Measurements from ENCODE around the gene CLDN9.

CLDN9 gene

DNA sequence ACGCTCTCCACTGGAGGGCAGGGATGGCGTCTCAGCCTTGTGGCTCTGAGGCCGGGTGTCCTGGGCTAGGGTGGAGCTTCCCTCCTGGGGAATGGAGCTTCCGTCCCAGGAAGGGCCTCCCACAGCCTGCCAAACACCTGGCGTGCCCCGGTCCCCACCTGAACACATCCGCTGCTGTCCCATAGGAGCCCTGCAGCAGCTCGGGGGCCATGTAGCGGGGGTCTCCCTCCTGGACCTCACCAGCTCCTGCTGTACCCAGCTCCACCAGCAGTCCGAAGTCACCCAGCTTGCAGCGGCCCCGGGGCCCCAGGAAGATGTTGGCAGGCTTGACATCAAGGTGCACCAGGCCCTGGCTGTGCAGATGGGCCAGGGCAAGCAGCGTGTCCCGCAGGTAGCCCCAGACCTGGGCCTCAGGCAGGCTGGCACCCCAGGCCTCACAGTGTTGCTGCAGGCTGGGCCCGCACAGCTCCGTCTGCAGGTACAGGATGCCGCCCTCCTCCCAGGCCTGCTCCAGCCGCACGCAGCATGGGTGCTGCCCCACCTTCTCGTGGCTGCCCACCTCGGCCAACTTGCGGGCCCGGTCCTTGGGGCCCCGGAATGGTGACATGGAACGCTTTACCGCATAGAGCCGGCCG lies 37.4 kb upstream of the CLDN9 start:
- no peak for DNase-seq

DNA sequence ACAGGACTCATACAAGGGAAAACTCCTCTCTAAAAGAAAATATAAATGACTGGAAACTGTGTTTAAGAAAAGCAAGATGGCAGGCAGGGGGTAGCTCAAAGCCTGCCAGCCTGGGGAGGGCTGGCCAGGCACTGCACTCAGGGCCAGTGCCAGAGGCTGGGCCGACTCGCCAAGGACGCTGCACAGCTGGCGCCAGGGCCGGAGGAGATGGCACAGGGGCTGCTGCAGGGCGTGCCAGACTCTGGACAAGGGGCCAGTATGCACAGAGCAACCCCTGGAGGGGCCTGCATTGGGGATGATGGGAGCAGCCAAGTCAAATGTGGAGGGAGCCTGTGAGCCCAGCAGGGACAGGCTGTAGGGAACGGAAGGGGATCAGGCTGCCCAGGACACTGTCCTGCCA lies 36.5 kb upstream of the CLDN9 start:
- no peak for DNase-seq

DNA sequence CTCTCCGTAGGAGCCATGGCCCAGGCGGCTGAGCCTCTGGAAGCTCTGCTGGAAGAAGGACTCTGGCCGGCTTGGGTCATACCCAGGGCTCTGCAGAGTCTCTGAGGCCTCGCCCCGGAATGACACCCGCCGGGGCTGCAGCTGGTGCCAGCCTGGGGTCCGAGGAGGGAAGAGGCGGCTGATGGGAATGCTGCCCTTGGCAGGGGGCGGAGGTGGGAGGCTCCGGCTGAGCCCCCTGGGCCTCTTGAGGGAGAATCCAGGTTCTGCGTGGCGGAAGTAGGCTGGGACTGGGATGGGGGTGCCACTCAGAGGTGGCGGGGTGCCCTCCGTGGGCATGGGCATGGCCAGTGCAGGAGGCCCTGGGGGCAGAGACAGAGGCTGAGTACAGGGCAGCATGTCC lies 36.0 kb upstream of the CLDN9 start:
- DNase-seq, result no peak

DNA sequence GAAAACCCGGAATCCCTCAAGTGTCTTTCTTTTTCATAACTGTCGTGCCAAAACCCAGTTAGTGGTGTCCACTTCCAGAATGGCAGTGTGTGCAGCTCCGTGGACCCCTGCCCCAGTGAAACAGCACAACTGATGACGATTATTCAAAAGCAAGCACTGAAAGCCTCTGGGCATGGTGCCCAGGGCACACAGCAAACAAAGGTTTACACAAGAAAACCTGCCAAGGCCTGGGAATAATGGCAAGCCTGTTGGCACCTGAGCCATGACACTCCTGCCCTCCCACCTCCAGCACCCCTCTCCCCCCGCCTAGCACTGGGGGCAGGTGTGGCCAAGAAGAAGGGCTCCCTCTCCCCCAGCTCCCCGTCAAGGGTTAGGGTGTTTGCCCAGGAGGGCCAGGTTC lies 35.3 kb upstream of the CLDN9 start:
- DNase-seq, result no peak

- DNase-seq, result peak; percentile 62
Measured at GRCh38 chr16:2979669-2980226, 33.0 kb upstream of the CLDN9 start.

GRCh38 chr16:2980227-2981176 lies 32.2 kb upstream of the CLDN9 start, which contains the start of gene PKMYT1:
Gene PKMYT1, minus strand, starts transcription at chr16:2980446. Its CDS starts 789 bp downstream, at chr16:2979657.
- peak; percentile 97 for DNase-seq

DNA sequence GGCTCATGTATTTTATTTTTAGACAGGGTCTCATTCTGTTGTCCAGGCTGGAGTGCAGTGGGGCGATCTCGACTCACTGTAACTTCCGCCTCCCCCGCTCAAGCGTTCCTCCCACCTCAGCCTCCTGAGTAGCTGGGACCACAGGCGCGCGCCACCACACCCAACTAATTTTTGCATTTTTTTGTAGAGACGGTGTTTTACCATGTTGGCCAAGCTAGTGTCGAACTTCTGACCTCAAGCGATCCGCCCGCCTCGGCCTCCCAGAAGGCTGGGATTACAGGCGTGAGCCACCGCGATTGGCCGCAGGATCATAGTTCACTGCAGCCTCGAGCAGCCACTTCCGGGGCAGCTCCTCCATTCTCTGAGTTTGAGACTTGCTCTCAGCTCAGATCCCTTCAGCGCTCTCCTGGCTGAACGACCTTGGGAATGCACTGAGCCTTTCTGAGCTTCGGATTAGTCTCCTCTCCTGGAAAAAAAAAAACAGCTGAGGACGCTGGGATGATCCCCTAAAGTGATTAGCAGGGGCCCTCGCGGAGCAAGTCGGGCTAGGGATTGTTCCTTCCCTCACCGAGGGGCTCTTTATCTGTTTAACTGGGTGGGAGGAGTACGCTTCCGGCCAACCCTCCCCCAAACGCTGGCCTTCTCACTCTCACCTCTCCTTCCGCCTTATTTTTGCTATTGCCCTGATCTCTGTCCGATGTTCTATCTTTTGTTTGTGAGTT lies 31.4 kb upstream of the CLDN9 start:
- DNase-seq, result no peak

DNA sequence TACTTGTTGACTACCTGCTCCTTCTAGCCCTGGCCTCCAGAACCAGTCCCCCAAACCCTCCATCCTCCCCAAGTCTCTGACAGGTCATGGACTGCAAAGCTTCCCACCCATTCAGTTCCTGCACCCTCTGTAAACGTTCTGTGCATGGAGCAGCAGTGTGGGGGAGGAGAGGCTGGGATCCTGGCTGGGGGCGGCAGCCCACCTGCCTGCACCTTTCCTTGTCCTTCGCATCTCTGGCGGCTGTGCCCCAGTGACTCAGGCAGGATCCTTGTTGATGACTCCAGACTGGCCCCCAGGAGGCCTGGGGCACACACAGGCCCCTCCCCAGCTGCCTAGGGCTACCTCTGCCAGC lies 30.8 kb upstream of the CLDN9 start:
- DNase-seq, result no peak

- no peak for DNase-seq
Measured at GRCh38 chr16:2982402-2982801, 30.3 kb upstream of the CLDN9 start.

DNA sequence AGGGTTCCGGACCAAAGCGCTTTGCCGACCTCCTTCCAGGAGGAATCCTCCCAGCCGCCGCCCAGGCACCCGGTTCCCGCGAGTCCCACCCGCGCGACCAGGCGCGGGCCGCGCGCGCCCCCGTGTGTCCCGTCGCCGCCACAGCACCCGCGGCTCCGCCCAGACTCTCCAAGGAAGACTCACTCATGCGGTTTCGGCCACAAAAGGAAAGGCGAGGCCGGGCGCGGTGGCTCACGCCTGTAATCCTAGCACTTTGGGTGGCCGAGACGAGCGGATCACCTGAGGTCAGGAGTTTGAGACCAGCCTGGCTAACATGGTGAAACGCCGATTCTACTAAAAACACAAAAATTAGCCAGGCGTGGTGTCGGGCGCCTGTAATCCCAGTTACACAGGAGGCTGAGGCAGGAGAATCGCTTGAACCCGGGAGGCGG lies 29.0 kb upstream of the CLDN9 start:
- peak; percentile 90 for DNase-seq

GRCh38 chr16:2985462-2985861 lies 27.3 kb upstream of the CLDN9 start:
- DNase-seq, result no peak

GRCh38 chr16:2985893-2986355 lies 26.8 kb upstream of the CLDN9 start:
- DNase-seq, result no peak

DNA sequence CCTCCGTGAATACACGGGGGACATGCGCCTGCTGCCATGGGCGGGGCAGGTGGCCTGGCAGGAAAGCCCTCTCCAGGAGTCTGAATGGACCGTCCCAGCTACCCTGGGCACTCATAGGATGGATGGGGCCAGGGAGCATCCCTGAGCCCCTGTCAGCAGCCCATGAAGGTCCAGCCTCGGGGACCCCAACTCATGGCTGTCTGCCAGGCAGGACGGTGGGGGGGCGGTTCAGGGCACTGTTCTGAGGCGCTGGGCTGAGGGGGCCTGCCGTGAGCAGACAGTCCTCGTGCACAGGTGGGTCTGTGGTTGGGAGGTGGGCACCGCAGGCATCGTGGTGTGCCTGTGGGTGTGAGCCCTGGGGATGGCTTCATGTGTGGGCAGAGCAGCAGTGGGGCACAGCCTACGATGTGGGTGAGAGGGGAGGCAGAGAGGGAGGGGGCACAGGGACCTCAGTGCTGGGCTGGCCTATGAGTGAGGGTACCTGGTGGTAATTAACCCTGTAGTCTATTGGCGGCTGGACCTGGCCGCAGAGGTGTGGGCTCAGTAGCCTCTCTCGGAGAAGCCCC lies 26.0 kb upstream of the CLDN9 start:
- DNase-seq, result no peak

DNA sequence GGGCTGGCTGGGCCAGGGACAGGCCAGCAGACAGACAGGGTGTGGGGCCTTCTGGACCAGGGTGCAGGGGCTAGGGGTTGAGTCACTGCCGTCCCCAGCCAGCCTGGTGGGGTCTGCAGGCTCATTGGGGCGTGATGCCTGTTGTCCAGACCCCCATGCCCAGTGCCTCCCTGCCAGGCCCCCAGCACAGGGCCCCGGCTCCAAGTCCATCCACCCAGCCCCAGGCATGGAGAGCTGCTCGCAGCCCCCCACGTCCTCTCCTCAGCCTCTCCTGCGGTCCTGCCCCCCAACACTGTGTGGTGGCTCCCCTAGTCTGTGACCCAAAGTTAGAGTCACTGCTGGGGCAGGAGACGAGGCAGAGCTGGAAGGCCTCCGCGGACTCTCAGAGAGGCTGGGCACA lies 25.4 kb upstream of the CLDN9 start:
- DNase-seq, result no peak

GRCh38 chr16:2987833-2988232 lies 24.9 kb upstream of the CLDN9 start:
- DNase-seq, result no peak

- DNase-seq, result no peak
Measured at GRCh38 chr16:2988590-2989099, 24.1 kb upstream of the CLDN9 start.

DNA sequence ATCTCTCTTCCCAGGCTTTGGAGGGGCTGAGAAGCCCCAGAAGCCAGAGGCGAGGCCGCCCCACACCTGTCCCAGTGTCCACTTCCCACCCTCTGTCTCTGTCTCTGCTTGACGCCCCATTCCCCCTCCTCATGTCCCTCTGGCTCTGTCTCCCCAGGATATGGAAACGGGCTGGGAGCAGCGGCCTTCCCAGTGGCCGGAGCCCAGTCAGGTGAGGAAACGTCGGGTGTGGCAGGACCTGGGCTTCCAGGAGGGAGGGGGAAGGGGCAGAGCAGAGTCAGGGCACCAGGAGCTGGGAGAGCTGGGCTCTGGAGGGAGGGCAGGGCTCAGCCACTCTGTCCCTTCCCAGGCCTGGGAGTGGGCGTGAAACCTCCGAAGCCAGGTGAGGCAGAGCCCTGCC lies 21.8 kb upstream of the CLDN9 start:
- no peak for DNase-seq

DNA sequence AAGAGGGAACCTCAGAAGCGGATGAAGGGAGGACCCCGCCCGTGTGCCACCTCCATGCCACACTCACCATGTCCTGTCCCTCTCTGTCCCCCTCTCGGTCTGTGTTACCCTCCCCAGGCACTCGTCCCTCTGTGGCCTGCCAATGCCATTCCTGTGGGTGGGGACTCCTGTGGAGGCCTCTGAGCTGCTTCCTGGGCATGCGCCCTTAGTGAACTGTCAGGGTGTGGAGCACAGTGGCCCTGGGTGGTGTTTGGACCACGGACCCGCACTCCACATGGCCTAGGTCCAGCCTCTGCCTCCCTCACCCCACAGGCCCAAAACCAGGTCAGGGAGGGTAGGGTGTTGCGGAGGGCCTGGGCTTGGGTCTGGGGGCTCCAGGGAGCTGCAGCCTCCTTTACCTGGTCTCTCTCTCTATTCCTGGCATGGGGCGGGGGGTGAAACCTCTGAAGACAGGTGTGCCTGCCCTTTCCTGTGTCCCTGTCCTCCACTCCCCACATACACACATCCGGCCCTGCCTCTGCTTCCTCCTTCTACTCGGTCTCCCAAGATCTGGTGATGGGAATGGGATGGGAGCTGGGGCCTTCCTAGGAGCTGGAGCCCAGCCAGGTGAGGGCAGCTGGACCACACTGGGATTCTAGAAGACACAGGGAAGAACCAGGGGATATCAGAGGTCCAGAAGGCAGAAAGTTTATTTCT lies 21.0 kb upstream of the CLDN9 start:
- DNase-seq, result no peak

GRCh38 chr16:2992383-2993081 lies 20.2 kb upstream of the CLDN9 start:
- DNase-seq, result no peak

DNA sequence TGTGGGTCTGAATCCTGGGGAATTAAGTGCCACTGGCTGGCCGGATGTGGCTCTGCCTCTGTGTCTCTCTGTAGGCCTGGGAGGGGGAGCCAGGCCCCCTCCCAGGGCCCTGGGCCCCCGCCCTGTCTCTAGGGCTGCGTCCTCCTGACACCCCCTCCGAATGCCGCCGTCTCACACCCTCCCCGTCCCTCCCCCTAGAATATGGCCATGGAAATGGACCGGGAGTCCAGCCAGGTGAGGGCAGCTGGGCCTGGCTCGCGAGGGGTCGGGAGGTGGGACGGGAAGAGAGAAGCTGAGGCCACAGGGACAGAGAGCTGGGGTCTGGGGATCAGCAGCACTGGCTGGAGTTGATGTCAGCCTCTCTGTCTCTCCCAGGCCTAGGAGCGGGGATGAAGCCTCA lies 16.4 kb upstream of the CLDN9 start:
- no peak for DNase-seq

- DNase-seq, result no peak
Measured at GRCh38 chr16:2999929-3000328, 12.8 kb upstream of the CLDN9 start.

Data from stimulated activated CD8-positive, alpha-beta memory T cell treated with anti-CD3 and anti-CD28 coated beads, Interleukin-4, amount 100 ng/mL, for 48 hours (primary cell).